Parathyroid adenoma (tissue), 2 donors: Measurements from ENCODE around the gene PTPRD.

Experiments used
- H2AFZ ChIP-seq: fragments of 300-600 bp; sonication (generic); one replicate; pipeline ENCODE4 v1.7.0; 2017; ENCODE audit warnings: antibody characterized with exemption, mild to moderate bottlenecking
- H3K27ac ChIP-seq: fragments of 300-600 bp; sonication (generic); one replicate; pipeline ENCODE4 v1.7.0; 2017
- H3K27me3 ChIP-seq: fragments of 300-600 bp; sonication (generic); one replicate; pipeline ENCODE4 v1.7.0; 2017; ENCODE audit warnings: low read length; ENCODE audit not compliant: control insufficient read depth, insufficient read depth
- H3K36me3 ChIP-seq: fragments of 300-600 bp; sonication (generic); one replicate; pipeline ENCODE4 v1.7.0; 2017; ENCODE audit warnings: low read length; ENCODE audit not compliant: control insufficient read depth, insufficient read depth
- H3K4me1 ChIP-seq: fragments of 300-600 bp; sonication (generic); one replicate; pipeline ENCODE4 v1.7.0; 2017; ENCODE audit warnings: control low read depth
- H3K4me2 ChIP-seq: fragments of 300-600 bp; sonication (generic); one replicate; pipeline ENCODE4 v1.7.0; 2017; ENCODE audit warnings: low read length
- H3K4me3 ChIP-seq: fragments of 300-600 bp; sonication (generic); one replicate; pipeline ENCODE4 v1.7.0; 2017; ENCODE audit warnings: low read depth, low read length
- H3K79me2 ChIP-seq: fragments of 300-600 bp; sonication (generic); one replicate; pipeline ENCODE4 v1.7.0; 2017; ENCODE audit warnings: control low read depth
- H3K9ac ChIP-seq: fragments of 300-600 bp; sonication (generic); one replicate; pipeline ENCODE4 v1.7.0; 2017; ENCODE audit warnings: mild to moderate bottlenecking
- H3K9me3 ChIP-seq: fragments of 300-600 bp; sonication (generic); one replicate; pipeline ENCODE4 v1.7.0; 2017; ENCODE audit warnings: low read length; ENCODE audit not compliant: control insufficient read depth
- TF ChIP-seq, protein P1 (sequence below): fragments of 300-600 bp; sonication (generic); IDR thresholded peaks from one replicate; pipeline ENCODE4 v1.7.0; 2017; ENCODE audit warnings: antibody characterized with exemption, mild to moderate bottlenecking
- donor health status: primary hyperparathyroidism.

The PTPRD gene

DNA sequence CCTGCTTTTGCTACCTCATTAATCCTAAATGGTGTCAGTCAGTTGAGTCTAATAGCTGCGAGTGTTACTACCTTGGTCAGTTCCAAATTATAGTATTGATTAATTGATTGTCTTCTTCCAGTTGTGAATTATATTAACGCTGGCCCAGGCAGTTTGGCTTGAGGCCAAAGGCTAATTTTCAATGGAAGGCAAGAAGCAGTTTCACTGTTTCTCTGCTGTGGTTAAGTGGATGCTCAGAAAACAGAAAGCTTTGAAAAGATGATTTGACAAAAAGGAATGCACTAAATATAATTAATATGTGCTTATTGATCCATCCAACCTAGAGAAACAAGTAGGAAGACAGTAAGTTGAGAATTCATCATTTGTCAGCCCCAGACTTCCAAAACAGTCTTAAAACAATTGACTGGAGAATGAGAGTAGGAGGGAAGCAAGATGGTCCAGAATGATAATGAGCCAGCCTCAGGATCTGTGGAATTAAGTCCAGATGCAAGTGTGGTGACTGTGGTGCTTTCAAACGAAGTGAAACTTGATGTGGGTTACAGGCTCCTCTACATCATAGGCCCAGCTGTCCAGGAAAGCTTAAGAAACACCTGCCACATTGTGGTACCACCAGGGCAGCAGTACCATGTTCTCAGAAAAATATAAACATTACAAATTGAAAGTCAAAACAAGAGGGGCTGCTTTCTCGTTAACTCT lies 1442.2 kb downstream of the PTPRD start:
- Histone ChIP-seq H3K27me3 (no peaks in the 10 kb centered on the region), H3K36me3 (no peaks in the 10 kb centered on the region), H3K27ac (no peak overlapping the region), H3K4me1 (no peaks in the 10 kb centered on the region), H2AFZ (no peak overlapping the region), H3K4me2 (no peak overlapping the region), H3K9me3 (no peaks in the 10 kb centered on the region), H3K9ac (no peak overlapping the region), H3K79me2 (no peaks in the 10 kb centered on the region), H3K4me3 (no peak overlapping the region)
- TF ChIP-seq, protein P1, sequence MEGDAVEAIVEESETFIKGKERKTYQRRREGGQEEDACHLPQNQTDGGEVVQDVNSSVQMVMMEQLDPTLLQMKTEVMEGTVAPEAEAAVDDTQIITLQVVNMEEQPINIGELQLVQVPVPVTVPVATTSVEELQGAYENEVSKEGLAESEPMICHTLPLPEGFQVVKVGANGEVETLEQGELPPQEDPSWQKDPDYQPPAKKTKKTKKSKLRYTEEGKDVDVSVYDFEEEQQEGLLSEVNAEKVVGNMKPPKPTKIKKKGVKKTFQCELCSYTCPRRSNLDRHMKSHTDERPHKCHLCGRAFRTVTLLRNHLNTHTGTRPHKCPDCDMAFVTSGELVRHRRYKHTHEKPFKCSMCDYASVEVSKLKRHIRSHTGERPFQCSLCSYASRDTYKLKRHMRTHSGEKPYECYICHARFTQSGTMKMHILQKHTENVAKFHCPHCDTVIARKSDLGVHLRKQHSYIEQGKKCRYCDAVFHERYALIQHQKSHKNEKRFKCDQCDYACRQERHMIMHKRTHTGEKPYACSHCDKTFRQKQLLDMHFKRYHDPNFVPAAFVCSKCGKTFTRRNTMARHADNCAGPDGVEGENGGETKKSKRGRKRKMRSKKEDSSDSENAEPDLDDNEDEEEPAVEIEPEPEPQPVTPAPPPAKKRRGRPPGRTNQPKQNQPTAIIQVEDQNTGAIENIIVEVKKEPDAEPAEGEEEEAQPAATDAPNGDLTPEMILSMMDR: no peak

DNA sequence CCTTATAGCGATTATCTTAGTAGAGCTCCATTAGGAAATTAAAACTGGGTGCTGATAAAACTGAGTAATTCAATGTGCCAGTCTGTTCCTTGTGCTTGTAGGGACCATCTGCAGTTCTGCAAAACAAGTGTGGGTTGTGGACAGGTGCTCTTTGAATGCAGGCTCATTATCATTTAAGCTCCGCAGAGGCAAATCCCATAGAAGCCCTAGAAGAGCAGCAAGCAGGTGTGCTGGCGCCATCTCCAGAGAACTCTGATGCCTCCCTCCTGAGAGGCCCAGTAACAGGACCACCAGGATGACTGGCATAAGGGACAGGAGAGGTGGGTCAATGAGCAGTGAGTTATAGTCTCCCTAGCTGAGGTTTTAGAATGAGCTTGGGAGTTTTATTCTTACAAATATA lies 1470.8 kb downstream of the PTPRD start:
- no peaks in the 10 kb centered on the region for H3K4me1 ChIP-seq
- no peaks in the 10 kb centered on the region for H3K79me2 ChIP-seq
- no peaks in the 10 kb centered on the region for H3K36me3 ChIP-seq
- H3K4me3 ChIP-seq: no peak overlapping the region
- H3K9ac ChIP-seq: no peak overlapping the region
- H3K27ac ChIP-seq: no peak overlapping the region
- TF ChIP-seq, protein P1: no peak
- H3K4me2 ChIP-seq: no peak overlapping the region
- no peaks in the 10 kb centered on the region for H3K27me3 ChIP-seq
- H2AFZ ChIP-seq: no peak overlapping the region
- no peaks in the 10 kb centered on the region for H3K9me3 ChIP-seq

DNA sequence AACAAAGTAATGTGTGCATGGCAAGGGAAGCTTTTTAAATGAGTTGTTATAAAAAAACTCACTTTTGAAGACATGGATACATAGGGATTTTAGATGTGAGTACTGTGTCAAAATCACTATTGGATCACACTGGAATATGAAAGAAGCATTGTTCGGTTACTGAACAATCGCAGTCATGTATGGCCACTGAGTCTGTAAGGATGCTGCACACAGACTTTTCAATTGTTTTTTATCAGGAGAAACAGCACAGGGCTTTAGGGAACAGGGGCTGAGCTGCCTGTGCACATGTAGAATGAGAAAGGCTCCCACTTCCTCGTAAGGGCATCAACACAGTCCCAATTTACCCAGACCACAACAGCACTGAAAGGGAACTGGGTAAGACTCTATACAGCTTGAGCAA lies 1479.3 kb downstream of the PTPRD start:
- H3K4me1 ChIP-seq: no peaks in the 10 kb centered on the region
- H3K79me2 ChIP-seq: no peaks in the 10 kb centered on the region
- H2AFZ ChIP-seq: no peak overlapping the region
- no peak overlapping the region for H3K4me3 ChIP-seq
- H3K36me3 ChIP-seq: no peaks in the 10 kb centered on the region
- H3K9me3 ChIP-seq: no peaks in the 10 kb centered on the region
- TF ChIP-seq, protein P1: no peak
- no peak overlapping the region for H3K27ac ChIP-seq
- H3K4me2 ChIP-seq: no peak overlapping the region
- no peaks in the 10 kb centered on the region for H3K27me3 ChIP-seq
- H3K9ac ChIP-seq: no peak overlapping the region

DNA sequence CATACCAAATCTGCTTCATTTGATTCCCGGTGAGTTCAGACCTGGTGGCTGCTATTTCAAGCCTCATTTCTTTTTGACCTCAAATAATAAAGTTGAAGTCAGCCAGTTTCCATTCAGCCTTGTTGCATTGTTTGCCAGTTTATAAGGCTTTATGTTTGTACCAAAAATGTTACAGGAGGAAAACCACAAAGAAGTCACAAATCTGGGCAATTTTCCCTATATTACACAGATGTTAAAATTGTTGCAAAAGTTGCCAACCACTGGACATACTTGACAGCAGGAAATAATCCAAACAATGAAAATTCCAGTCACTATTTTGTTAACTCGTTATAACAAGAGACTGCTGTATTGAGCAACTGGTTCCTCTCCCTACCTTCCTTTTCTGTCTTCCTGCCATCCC lies 1488.2 kb downstream of the PTPRD start:
- no peaks in the 10 kb centered on the region for H3K27me3 ChIP-seq
- TF ChIP-seq, protein P1: no peak
- no peak overlapping the region for H3K9ac ChIP-seq
- no peaks in the 10 kb centered on the region for H3K79me2 ChIP-seq
- H2AFZ ChIP-seq: no peak overlapping the region
- no peaks in the 10 kb centered on the region for H3K9me3 ChIP-seq
- no peak overlapping the region for H3K27ac ChIP-seq
- H3K4me3 ChIP-seq: no peak overlapping the region
- H3K36me3 ChIP-seq: no peaks in the 10 kb centered on the region
- H3K4me1 ChIP-seq: no peaks in the 10 kb centered on the region
- H3K4me2 ChIP-seq: no peak overlapping the region

DNA sequence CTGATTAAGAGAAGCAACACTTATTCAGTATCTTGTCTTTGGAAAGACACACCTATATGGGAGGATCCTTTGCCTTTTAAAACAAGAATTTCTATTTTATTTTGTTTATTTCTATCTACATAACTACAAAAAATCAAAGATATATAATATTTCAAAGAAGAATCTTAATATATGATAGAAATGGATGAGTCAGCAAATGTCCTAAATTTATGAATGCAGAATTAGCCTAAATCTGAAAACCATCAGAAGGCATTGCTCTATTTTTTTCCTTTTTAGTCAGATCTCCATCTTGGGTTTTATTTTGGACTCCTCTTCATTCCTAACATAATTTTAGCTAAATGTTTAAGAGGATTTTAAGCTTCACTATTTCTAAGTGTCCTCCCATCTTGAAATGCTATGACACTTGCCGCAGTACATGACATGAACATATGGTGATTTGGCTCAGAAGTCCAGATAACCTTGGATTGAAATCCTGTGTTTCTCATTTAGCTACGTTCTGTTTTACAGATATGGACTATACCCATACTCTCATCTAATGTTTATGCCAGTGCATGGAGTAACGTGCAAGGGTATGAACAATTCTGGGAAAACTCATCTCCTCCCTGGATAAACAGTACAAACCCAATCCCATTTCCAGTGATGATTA lies 1490.4 kb downstream of the PTPRD start:
- Histone ChIP-seq H3K9me3 (no peaks in the 10 kb centered on the region), H3K27me3 (no peaks in the 10 kb centered on the region), H3K4me3 (no peak overlapping the region), H2AFZ (no peak overlapping the region), H3K36me3 (no peaks in the 10 kb centered on the region), H3K4me2 (no peak overlapping the region), H3K9ac (no peak overlapping the region), H3K4me1 (no peaks in the 10 kb centered on the region), H3K27ac (no peak overlapping the region), H3K79me2 (no peaks in the 10 kb centered on the region)
- TF ChIP-seq, protein P1: no peak
